AG04450 (cell line): Measurements from ENCODE around the gene TMEM120B. TPM values are rescaled to one million over a fixed set of nuclear protein-coding genes. Genes with fewer than 3 reads are reported as not detected.

Experiments used
- CTCF ChIA-PET: fragments of 300-600, 350-600 bp; formaldehyde crosslinking; extraction: SDS; loops from one replicate; lab custom pipeline; 2022; ENCODE audit warnings: antibody characterized with exemption, inconsistent platforms; lab: Charles Lee
- POLR2A ChIA-PET: fragments of 350-600 bp; formaldehyde crosslinking; extraction: SDS; loops from one replicate; lab custom pipeline; 2021; ENCODE audit warnings: antibody characterized with exemption, inconsistent platforms; lab: Yijun Ruan, JAX
- DNase-seq: peaks from one replicate; pipeline ENCODE4 v3.0.0-alpha.2; 2011; ENCODE audit warnings: low read depth, low spot score
- H3K27ac ChIP-seq: one replicate; pipeline ENCODE4 v1.5.1; 2012; ENCODE audit warnings: low read depth, low read length, control low read depth
- H3K27me3 ChIP-seq: one replicate; pipeline ENCODE4 v1.6.0; 2012; ENCODE audit warnings: low read length; ENCODE audit not compliant: control insufficient read depth, insufficient read depth
- H3K4me3 ChIP-seq: 2 replicates; pipeline ENCODE4 v1.5.1; 2011; ENCODE audit warnings: mild to moderate bottlenecking, low read depth, low read length, control low read depth
- H3K9me3 ChIP-seq: 2 replicates; pipeline ENCODE4 v1.5.1; 2012; ENCODE audit warnings: low read length; ENCODE audit not compliant: control insufficient read depth, insufficient read depth
- CTCF ChIP-seq: IDR thresholded peaks from 2 replicates; pipeline ENCODE4 v1.5.1; 2011; ENCODE audit warnings: low read depth, low read length, control low read depth, inconsistent platforms
- polyA plus RNA-seq: library from polyadenylated mRNA; depleted of rRNA; stranded (reverse); fragments of >200 nt; gene quantifications from 2 replicates; pipeline ENCODE4 v1.2.3, GENCODE V29; 2011

TMEM120B gene
- polyA plus RNA-seq, 1 experiment = 11.1 TPM

GRCh38 chr12:121774968-121775474 lies 62.5 kb downstream of the TMEM120B start:
- DNase-seq = no peak
- CTCF ChIA-PET = interaction anchor here (0.5 to 2.4 kb wide), 6 partner anchors 9 to 113 kb away, joined by 3 to 20 read pairs (median 4); partner anchors contain the start of genes PSMD9 and RHOF
- POLR2A ChIA-PET = interaction anchor here (0.6 to 1.4 kb wide), 2 partner anchors 10 to 24 kb away, joined by 3 to 6 read pairs; no protein-coding TSS in a partner anchor
- no peak for TF ChIP-seq CTCF
- Histone ChIP-seq H3K9me3 (no peaks in the 10 kb centered on the region), H3K4me3 (no peak overlapping the region), H3K27ac (no peak overlapping the region), H3K27me3 (no peaks in the 10 kb centered on the region)

- DNase-seq = no peak
- no peak for TF ChIP-seq CTCF
- CTCF ChIA-PET = interaction anchor here (0.5 to 2.3 kb wide), 4 partner anchors 11 to 113 kb away, joined by 3 to 20 read pairs (median 4); partner anchors contain the start of genes PSMD9 and RHOF
These were observed 62.9 kb downstream of the TMEM120B start for GRCh38 chr12:121775501-121775900.

GRCh38 chr12:121776190-121777098 lies 63.9 kb downstream of the TMEM120B start:
- Histone ChIP-seq H3K4me3 (no peak overlapping the region), H3K27ac (no peak overlapping the region), H3K9me3 (no peaks in the 10 kb centered on the region; the same call in 1 of the 2 replicates), H3K27me3 (no peaks in the 10 kb centered on the region)
- ChIA-PET CTCF (interaction anchor here (0.5 to 2.3 kb wide), 14 partner anchors 9 to 224 kb away, joined by 3 to 20 read pairs (median 3); partner anchors contain the start of gene RHOF), POLR2A (interaction anchor here (0.6 kb wide), 1 partner anchor 11 kb away, joined by 4 read pairs; no protein-coding TSS in a partner anchor)
- TF ChIP-seq CTCF = peak; percentile 80
- no peak for DNase-seq

More at GRCh38 chr12:121775501-121775900, 62.9 kb downstream of the TMEM120B start:
- POLR2A ChIA-PET = interaction anchor here (0.5 to 1.4 kb wide), 2 partner anchors 24 to 77 kb away, joined by 3 read pairs; no protein-coding TSS in a partner anchor
- no peak overlapping the region for H3K27ac ChIP-seq
- H3K4me3 ChIP-seq = no peak overlapping the region
- H3K9me3 ChIP-seq = no peaks in the 10 kb centered on the region
- H3K27me3 ChIP-seq = no peaks in the 10 kb centered on the region

GRCh38 chr12:121778567-121779421 lies 66.2 kb downstream of the TMEM120B start:
- no peak for TF ChIP-seq CTCF
- no peak for DNase-seq
- ChIA-PET POLR2A (interaction anchor here (0.8 kb wide), 1 partner anchor 11 kb away, joined by 6 read pairs; no protein-coding TSS in a partner anchor), CTCF (interaction anchor here (1.0 to 5.3 kb wide), 3 partner anchors 16 to 92 kb away, joined by 4 to 54 read pairs (median 5); partner anchors contain the start of gene RHOF)
- H3K27me3 ChIP-seq = no peaks in the 10 kb centered on the region
- H3K4me3 ChIP-seq = no peak overlapping the region
- H3K27ac ChIP-seq = no peak overlapping the region
- H3K9me3 ChIP-seq = no peaks in the 10 kb centered on the region; the same call in 1 of the 2 replicates
